WERI-Rb-1 (cell line): ENCODE measurements around the gene MPO.

Experiments used
- DNase-seq: peaks from one replicate; pipeline ENCODE4 v3.0.0-alpha.2; 2020
- H3K27ac ChIP-seq: fragments of 250-450 bp; sonication (Bioruptor Pico); 2 replicates; pipeline ENCODE4 v1.5.1; 2020; ENCODE audit warnings: mild to moderate bottlenecking, moderate library complexity
- H3K27me3 ChIP-seq: fragments of 250-450 bp; sonication (Bioruptor Pico); 2 replicates; pipeline ENCODE4 v1.5.1; 2021; ENCODE audit warnings: mild to moderate bottlenecking, low read depth, moderate library complexity; ENCODE audit not compliant: insufficient read depth, severe bottlenecking
- H3K36me3 ChIP-seq: fragments of 250-450 bp; sonication (Bioruptor Pico); 2 replicates; pipeline ENCODE4 v1.5.1; 2020; ENCODE audit warnings: mild to moderate bottlenecking, moderate library complexity
- H3K4me3 ChIP-seq: 2 replicates; pipeline ENCODE4 v1.5.1; 2011; ENCODE audit warnings: low read depth, mild to moderate bottlenecking, control low read depth, low read length
- H3K9me3 ChIP-seq: fragments of 250-450 bp; sonication (Bioruptor Pico); 2 replicates; pipeline ENCODE4 v1.5.1; 2021; ENCODE audit warnings: mild to moderate bottlenecking, moderate library complexity; ENCODE audit not compliant: severe bottlenecking
- CTCF ChIP-seq: IDR thresholded peaks from 2 replicates; pipeline ENCODE4 v1.5.1; 2011; ENCODE audit warnings: low read depth, mild to moderate bottlenecking, control low read depth, inconsistent platforms, low read length

MPO gene

GRCh38 chr17:58300336-58300735 lies 19.6 kb upstream of the MPO start:
- no peak for TF ChIP-seq CTCF
- Histone ChIP-seq H3K36me3 (peaks cover 6% of the 10 kb centered on the region), H3K9me3 (no peaks in the 10 kb centered on the region), H3K27ac (no peak overlapping the region), H3K27me3 (no peaks in the 10 kb centered on the region), H3K4me3 (no peak overlapping the region)
- DNase-seq, result no peak

- H3K36me3 ChIP-seq, result no peaks in the 10 kb centered on the region
- no peak for TF ChIP-seq CTCF
- H3K9me3 ChIP-seq, result no peaks in the 10 kb centered on the region
- no peak overlapping the region for H3K27ac ChIP-seq
- no peak for DNase-seq
- H3K4me3 ChIP-seq, result no peak overlapping the region
- no peaks in the 10 kb centered on the region for H3K27me3 ChIP-seq
Observed at GRCh38 chr17:58294034-58294433, 13.3 kb upstream of the MPO start.

- no peak for DNase-seq
- no peaks in the 10 kb centered on the region for H3K36me3 ChIP-seq
- H3K27me3 ChIP-seq, result no peaks in the 10 kb centered on the region
- H3K9me3 ChIP-seq, result no peaks in the 10 kb centered on the region
- no peak for TF ChIP-seq CTCF
- H3K4me3 ChIP-seq, result no peak overlapping the region
- H3K27ac ChIP-seq, result no peak overlapping the region
Observed at GRCh38 chr17:58291246-58291645, 10.5 kb upstream of the MPO start.

GRCh38 chr17:58289869-58290268 lies 9.1 kb upstream of the MPO start:
- no peak overlapping the region for H3K27ac ChIP-seq
- H3K27me3 ChIP-seq, result no peaks in the 10 kb centered on the region

GRCh38 chr17:58285422-58285810 lies 4.7 kb upstream of the MPO start:
- H3K36me3 ChIP-seq, result no peaks in the 10 kb centered on the region
- no peak for DNase-seq
- no peaks in the 10 kb centered on the region for H3K27me3 ChIP-seq
- peaks cover 4% of the 10 kb centered on the region for H3K9me3 ChIP-seq
- no peak overlapping the region for H3K27ac ChIP-seq
- no peak for TF ChIP-seq CTCF
- no peak overlapping the region for H3K4me3 ChIP-seq

More at GRCh38 chr17:58289869-58290268, 9.1 kb upstream of the MPO start:
- DNase-seq, result no peak
- H3K4me3 ChIP-seq, result no peak overlapping the region
- no peaks in the 10 kb centered on the region for H3K9me3 ChIP-seq
- TF ChIP-seq CTCF, result no peak
- H3K36me3 ChIP-seq, result no peaks in the 10 kb centered on the region

GRCh38 chr17:58284613-58285421 lies 4.1 kb upstream of the MPO start:
- no peak for TF ChIP-seq CTCF
- Histone ChIP-seq H3K27ac (no peak overlapping the region), H3K4me3 (no peak overlapping the region), H3K9me3 (peaks cover 4% of the 10 kb centered on the region), H3K36me3 (no peaks in the 10 kb centered on the region), H3K27me3 (no peaks in the 10 kb centered on the region)
- DNase-seq, result no peak
